ENCODE data around the gene SPATA3.

SPATA3 gene

DNA sequence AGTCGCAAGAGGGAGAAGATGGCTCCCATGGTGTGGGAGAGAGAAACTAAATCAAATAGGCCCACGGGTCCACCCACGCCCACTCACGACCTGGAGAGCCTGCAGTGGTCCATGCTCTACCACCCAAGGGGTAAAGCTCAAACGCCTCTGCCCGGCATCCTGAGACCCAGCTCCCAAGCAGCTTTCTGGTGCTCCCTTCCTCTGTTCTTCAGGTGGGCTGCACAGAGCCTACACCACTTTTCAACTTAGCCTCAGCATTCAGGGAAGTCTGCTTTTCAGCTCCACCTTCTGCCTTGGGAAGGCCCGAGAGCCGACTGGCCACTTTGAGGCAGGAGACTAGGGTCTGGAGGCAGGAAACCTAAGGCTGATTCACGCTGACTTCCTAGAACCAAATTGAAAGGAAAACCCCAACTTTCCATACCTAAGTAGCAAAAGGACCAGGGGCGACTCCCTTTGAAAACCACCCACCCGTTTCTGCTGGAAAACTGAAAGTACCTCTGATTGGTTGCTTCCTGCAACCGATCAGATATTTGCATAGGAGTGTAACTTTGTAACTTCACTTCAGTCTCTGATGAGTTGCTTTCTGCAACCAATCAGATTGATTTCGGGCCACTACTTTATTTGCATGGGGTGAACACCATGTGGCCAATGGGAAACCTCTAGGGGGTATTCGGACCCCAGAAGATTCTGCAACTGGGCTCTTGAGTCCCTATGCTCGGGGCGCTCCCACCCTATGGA is 26.8 kb upstream of the SPATA3 start:
- no peak for DNase-seq (ENCODE audit: low read depth)
- TF ChIP-seq, protein P1, sequence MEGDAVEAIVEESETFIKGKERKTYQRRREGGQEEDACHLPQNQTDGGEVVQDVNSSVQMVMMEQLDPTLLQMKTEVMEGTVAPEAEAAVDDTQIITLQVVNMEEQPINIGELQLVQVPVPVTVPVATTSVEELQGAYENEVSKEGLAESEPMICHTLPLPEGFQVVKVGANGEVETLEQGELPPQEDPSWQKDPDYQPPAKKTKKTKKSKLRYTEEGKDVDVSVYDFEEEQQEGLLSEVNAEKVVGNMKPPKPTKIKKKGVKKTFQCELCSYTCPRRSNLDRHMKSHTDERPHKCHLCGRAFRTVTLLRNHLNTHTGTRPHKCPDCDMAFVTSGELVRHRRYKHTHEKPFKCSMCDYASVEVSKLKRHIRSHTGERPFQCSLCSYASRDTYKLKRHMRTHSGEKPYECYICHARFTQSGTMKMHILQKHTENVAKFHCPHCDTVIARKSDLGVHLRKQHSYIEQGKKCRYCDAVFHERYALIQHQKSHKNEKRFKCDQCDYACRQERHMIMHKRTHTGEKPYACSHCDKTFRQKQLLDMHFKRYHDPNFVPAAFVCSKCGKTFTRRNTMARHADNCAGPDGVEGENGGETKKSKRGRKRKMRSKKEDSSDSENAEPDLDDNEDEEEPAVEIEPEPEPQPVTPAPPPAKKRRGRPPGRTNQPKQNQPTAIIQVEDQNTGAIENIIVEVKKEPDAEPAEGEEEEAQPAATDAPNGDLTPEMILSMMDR (IDR thresholded peaks at IDR 0.05; ENCODE audit: low read length, missing control alignments): no peak
- H3K4me3 ChIP-seq (replicated peaks; ENCODE audit: low read depth, low read length): no peak overlapping the region

DNA sequence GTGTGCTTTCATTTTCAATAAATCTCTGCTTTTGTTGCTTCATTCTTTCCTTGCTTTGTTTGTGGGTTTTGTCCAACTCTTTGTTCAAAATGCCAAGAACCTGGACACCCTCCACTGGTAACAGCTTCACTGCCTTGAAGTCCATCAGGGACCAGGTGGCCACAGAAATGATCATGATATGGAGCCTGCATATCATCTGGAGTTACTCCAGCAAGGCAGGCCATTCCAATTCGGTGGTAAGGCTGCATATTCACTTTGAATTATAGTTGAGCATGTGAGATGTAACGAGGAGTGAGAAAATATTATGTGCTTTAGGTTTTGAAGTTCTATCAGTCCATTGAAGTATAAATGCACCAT is 26.3 kb upstream of the SPATA3 start:
- no peak for DNase-seq (ENCODE audit: low read depth)
- TF ChIP-seq, protein P1 (IDR thresholded peaks at IDR 0.05; ENCODE audit: low read length, missing control alignments): no peak
- H3K4me3 ChIP-seq (replicated peaks; ENCODE audit: low read depth, low read length): no peak overlapping the region

DNA sequence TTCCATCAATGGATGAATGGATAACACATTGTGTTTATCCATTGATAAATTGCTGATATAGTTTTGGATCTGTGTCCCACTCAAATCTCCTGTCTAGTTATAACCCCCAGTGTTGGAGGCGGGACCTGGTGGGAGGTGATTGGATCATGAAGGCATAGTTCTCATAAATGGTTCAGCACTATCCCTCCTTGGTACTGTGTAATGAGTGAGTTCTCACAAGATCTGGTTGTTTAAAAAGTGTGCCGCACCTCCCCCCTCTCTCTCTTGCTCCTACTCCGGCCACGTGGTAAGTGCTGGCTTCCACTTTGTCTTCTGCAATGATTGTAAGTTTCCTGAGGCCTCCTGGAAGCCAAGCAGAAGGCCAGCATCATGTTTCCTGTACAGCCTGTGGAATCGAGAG is 23.9 kb upstream of the SPATA3 start:
- DNase-seq (ENCODE audit: low read depth): no peak
- TF ChIP-seq, protein P1 (IDR thresholded peaks at IDR 0.05; ENCODE audit: low read length, missing control alignments): no peak
- no peak overlapping the region for H3K4me3 ChIP-seq (replicated peaks; ENCODE audit: low read depth, low read length)

DNA sequence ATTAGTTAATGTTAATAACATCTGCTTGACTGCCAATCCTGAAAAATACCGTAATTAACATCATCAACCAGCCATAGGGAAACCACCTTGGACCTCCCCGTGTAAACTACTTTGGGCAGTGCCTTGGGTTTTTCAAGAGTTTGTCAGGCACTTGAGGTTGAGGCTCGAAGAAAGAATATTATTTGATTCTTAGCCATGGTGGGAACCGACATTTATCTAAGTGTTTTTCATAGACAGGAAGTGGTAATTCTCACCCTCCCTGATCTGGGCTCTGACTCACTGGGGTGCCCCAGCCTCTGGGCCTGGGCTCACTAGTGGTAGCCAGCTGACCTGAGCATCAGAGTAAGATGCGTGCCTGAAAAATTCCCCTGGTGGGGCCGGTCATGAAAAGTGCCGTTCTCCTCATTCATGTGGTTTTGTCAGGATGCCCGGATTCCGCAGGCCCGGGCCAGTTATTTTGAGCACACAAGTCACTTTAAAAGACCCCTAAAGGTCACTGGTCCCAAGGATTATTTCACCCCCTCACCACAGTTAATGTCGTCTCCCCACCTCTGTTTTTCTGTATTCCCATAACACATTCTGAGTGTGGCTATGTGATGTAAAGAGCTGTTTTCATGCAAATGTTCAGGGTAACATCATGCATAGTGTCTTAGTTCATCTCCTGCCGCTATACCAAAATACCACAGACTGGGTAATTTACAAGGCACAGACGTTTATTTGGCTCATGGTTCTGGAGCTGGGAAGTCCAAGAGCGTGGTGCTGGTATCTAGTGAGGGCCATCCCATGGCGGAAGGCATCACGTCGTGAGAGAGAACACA is 21.6 kb upstream of the SPATA3 start:
- no peak overlapping the region for H3K4me3 ChIP-seq (replicated peaks; ENCODE audit: low read depth, low read length)
- peak; percentile 67 for DNase-seq (ENCODE audit: low read depth)
- TF ChIP-seq, protein P1 (IDR thresholded peaks at IDR 0.05; ENCODE audit: low read length, missing control alignments): no peak

DNA sequence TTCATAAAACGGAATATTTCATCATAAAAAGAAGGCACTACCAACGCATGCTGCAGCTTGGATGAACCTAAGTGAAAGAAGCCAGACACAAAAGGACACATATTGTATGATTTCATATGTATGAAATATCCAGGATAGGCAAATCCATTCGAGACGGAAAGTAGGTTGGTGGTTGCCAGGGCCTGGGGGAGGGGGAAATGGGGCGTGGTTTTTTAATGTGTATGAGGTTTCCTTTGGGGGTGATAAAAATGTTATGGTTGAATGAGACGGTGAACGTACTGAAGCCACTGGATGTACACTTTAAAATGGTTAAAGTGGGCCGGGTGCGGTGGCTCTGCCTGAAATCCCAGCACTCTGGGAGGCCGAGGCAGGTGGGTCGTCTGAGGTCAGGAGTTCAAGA is 20.0 kb upstream of the SPATA3 start:
- TF ChIP-seq, protein P1 (IDR thresholded peaks at IDR 0.05; ENCODE audit: low read length, missing control alignments): no peak
- no peak for DNase-seq (ENCODE audit: low read depth)

DNA sequence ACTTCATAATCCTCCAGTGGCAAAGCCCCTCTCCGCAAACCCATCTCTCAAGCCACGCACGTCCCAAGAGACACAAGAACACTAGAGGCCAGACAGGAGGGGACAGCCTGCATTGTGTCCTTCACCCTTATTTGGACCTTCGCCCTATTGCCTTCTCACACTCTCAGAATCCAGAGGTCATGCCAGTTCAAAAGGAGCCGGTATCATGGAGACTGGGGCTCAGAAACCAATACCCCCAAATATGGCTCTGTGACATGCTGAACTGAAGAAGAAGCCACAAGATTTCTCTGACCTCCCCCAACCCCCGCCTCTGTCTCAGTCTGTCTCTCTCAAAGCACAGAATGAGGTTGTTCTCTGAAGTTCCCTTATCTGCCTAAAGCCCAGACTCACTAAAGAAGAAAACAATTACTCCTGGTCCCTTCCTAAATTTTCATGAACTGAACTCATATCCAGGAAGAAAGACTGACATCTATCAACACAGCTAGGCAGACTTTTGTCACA is 19.2 kb upstream of the SPATA3 start:
- DNase-seq (ENCODE audit: low read depth): no peak

More for the DNA sequence above, 20.0 kb upstream of the SPATA3 start:
- no peak overlapping the region for H3K4me3 ChIP-seq (replicated peaks; ENCODE audit: low read depth, low read length)

More for the DNA sequence above, 19.2 kb upstream of the SPATA3 start:
- H3K4me3 ChIP-seq (replicated peaks; ENCODE audit: low read depth, low read length): no peak overlapping the region
- TF ChIP-seq, protein P1 (IDR thresholded peaks at IDR 0.05; ENCODE audit: low read length, missing control alignments): no peak
